SKM-1 treated with dmso at 0.1 percent for 144 hours (cell line): Measurements from ENCODE around the gene CILP.
"Not testable (repeated sequence)": the region's sequence is repeated elsewhere in the genome, so short reads cannot be mapped to it uniquely, and the experiment has no call there.

Source experiments
- DNase-seq: peaks from one replicate; lab custom pipeline; 2025; ENCODE audit not compliant: unreplicated experiment; lab: John Stamatoyannopoulos, UW

Gene CILP, protein sequence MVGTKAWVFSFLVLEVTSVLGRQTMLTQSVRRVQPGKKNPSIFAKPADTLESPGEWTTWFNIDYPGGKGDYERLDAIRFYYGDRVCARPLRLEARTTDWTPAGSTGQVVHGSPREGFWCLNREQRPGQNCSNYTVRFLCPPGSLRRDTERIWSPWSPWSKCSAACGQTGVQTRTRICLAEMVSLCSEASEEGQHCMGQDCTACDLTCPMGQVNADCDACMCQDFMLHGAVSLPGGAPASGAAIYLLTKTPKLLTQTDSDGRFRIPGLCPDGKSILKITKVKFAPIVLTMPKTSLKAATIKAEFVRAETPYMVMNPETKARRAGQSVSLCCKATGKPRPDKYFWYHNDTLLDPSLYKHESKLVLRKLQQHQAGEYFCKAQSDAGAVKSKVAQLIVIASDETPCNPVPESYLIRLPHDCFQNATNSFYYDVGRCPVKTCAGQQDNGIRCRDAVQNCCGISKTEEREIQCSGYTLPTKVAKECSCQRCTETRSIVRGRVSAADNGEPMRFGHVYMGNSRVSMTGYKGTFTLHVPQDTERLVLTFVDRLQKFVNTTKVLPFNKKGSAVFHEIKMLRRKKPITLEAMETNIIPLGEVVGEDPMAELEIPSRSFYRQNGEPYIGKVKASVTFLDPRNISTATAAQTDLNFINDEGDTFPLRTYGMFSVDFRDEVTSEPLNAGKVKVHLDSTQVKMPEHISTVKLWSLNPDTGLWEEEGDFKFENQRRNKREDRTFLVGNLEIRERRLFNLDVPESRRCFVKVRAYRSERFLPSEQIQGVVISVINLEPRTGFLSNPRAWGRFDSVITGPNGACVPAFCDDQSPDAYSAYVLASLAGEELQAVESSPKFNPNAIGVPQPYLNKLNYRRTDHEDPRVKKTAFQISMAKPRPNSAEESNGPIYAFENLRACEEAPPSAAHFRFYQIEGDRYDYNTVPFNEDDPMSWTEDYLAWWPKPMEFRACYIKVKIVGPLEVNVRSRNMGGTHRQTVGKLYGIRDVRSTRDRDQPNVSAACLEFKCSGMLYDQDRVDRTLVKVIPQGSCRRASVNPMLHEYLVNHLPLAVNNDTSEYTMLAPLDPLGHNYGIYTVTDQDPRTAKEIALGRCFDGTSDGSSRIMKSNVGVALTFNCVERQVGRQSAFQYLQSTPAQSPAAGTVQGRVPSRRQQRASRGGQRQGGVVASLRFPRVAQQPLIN

GRCh38 chr15:65210770-65211481 is at the start of gene CILP:
TSS of gene CILP (minus strand) at chr15:65211473. CDS start at chr15:65209755, 1,718 bp downstream.
- no peak for DNase-seq

DNA sequence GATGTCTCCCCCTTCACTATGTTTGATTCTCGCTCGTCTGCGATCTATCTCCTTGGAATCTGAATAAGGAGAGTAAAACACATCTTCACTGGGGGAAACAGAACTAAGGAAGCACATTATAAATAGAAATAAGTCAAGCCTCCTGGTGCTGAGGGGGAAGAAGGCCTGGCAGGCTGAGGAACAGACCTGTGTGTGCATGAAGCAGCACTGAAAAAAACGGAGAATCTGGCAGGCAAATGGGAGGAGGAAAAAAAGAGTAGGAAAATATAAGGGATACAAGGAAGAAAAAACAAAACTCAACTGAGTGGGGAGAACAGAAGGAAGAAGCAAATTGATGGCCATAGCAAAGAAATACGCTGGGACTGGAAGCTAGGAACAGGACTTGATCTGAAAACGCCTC is 49.7 kb upstream of the CILP start:
- DNase-seq, result no peak

DNA sequence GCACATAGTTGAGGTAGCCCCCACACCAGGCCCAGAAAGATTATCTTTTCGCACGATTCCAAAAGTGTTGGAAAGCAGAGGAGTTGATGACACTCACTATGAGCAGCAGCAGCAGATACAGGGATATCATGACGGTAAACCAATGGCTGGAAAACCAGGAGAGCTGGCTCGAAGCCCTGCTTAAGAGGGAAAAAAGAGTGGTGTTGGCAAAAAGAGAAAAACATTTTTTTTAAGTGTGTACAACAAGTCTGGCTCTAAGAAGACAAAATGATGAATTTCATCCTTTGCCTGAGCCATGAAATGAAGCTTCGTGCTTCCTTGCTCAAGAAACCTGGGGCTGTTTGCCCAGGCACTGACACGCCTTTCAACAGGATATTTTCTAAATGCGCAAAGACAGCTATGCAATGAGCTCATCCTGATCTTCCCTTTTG is 48.1 kb upstream of the CILP start:
- DNase-seq, result no peak

DNA sequence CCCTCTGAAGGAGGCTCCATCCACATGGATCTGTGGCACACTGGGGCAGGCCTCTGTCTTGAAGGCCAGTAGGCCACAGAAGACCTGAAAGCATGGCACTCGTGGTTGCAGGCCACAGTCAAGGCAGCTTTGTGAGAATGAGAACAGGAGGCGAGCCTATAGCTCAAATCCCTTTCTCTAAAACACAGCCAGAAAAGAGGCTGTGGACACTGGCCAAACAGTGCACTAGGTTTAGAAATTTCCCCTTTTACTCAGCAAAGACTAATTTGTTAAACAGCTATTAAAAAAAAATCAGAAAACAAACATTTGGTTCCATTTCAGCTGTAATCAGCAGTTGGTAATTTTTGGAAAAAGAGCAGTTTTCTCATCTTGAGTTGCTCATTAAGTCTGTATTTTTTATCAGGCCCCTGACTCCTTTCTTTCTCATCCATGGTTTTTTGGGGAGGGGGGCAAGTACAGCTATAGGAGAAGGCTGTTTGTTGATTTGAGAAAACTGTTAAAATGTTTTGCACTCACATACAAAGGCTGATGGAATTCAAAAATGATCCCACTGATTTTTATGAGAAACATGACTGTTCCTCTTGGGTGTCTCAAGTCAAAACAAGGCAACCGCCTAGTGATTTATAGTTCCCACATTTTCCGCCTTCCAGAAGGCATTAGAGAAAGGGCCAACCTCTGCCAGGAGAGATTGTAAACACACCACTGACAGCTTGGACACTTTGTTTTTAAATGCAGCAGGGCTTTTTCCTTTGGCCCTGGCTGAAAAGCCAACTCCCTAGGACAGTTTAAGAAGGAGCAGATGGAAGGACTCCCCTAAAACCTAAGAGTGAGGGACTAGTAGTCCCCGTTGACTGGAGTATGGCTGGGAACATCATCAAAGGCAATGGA is 47.3 kb upstream of the CILP start:
- no peak for DNase-seq

GRCh38 chr15:65255486-65256140 is 44.3 kb upstream of the CILP start:
- no peak for DNase-seq

GRCh38 chr15:65254758-65255157 is 43.5 kb upstream of the CILP start:
- DNase-seq, result no peak

DNA sequence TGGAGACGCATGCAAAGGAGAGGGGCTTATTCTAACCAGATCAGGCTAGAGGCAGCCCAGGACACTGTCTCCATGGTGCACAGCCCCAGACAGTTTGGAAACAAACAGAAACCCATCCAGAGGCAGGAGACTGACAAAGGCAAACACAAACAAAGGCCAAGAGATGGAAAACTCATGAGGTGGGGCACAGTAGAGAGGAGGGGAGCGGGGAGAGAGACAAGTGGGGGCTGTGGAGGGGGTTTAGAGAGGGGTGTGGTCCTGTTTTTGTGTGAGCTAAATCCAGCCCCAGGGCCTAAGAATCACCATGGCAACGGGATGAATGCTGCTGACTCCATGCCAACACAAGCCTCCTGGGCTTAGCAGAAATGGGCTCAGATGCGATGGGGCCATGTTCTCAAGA is 43.1 kb upstream of the CILP start:
- DNase-seq, result no peak

GRCh38 chr15:65249641-65250040 is 38.4 kb upstream of the CILP start:
- no peak for DNase-seq

GRCh38 chr15:65248511-65249255 is 37.4 kb upstream of the CILP start:
- DNase-seq, result no peak

GRCh38 chr15:65246939-65247338 is 35.7 kb upstream of the CILP start:
- DNase-seq, result no peak

GRCh38 chr15:65246026-65246714 is 34.9 kb upstream of the CILP start:
- no peak for DNase-seq

GRCh38 chr15:65245096-65245856 is 34.0 kb upstream of the CILP start:
- no peak for DNase-seq

- DNase-seq, result no peak
Observed at GRCh38 chr15:65244638-65245037, 33.4 kb upstream of the CILP start.

- DNase-seq, result not testable (repeated sequence)
Observed at GRCh38 chr15:65236443-65236842, 25.2 kb upstream of the CILP start.

DNA sequence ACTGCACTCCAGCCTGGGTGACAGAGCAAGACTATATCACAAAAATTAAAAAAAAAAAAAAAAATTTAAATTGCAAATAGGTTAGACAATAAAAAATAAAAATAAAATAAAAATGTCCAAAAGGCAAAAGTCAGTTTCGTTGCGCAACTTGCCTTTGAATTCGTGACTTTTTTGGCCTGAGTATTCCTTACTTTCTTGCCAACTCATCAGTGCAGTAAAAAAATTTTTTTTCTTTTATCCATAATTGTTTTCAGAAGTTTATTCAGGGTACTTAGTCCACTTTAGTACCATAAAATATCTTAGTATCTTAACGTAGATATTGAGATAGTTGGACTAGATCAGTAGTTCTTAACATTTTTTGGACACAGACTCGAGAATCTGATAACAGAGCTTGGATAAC is 22.4 kb upstream of the CILP start:
- no peak for DNase-seq

DNA sequence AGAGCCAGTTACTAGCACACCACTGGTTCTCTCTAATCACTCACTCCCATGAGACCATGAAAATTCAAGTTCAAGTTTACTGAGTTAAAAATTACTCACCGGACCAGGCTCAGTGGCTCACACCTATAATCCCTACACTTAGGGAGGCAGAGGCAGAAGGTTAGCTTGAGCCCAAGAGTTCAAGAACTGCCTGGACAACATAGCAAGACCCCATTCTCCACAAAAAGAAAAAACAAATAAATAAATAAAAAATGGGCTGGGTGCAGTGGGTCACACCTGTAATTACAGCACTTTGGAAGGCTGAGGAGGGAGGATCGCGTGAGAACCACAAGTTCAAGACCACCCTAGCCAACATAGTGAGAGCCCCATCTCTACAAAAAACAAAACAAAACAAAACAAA is 21.2 kb upstream of the CILP start:
- no peak for DNase-seq

DNA sequence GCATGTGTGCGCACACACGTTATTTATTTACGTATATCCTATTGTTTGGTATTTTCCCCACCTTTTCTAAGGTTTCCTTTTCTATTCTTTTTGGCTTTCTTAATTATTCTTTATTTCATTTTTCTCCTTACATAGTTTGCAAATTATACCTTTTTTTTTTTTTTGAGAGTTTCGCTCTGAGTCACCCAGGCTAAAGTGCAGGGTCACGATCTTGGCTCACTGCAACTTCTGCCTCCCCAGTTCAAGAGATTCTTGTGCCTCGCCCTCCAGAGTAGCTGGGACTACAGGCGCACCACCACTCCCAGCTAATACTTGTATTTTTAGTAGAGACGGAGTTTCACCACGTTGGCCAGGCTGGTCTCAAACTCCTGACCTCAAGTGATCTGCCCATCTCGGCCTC is 20.0 kb upstream of the CILP start:
- no peak for DNase-seq
